Cardiac fibroblast (primary cell): ENCODE results near the gene EIF4EBP3.

ENCODE experiments used
- DNase-seq, 2 donors: peaks; one replicate each; pipeline versions ENCODE4 v3.0.0 to v3.0.0-alpha.2; 2010; ENCODE audit warnings: low read depth in 2 of 2
- H3K4me3 ChIP-seq, 2 donors: replicated peaks in 1 of 2; 1 replicate in 1 of 2; 2 replicates in 1 of 2; pipeline ENCODE4 v1.5.1; 2011; ENCODE audit warnings: low read depth in 2 of 2, low read length in 2 of 2, mild to moderate bottlenecking in 2 of 2, moderate library complexity in 1 of 2
- TF ChIP-seq, protein P1 (sequence below): IDR thresholded peaks from one replicate; pipeline ENCODE4 v1.5.1; 2011; ENCODE audit warnings: low read depth, mild to moderate bottlenecking, low read length, inconsistent platforms

Gene EIF4EBP3

DNA sequence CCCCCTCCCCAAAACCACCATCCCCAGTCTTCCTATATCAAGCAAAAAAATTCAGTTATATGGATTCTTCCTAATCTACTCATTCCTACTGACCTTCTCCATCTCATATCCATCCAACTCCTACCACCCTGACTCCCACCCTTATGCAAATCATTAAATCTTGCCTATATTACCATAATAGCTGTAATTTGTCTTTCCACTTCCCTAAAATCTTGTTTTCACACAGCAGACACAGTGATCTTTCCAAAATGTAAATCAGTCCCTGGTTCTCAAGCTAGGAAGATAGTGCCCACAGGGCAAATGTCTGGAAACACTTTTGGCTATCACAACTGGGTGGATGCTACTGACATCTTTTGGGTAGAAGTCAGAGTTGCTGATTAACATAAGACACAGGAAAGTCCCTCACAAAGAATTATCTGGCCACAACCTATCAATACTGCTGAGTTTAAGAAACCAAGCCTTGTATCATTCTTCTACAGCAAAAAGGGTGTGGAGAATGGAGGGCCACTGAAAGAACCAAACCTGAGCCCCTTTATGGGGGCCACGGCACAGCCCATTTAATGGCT lies 8.4 kb downstream of the EIF4EBP3 start:
- TF ChIP-seq, protein P1, sequence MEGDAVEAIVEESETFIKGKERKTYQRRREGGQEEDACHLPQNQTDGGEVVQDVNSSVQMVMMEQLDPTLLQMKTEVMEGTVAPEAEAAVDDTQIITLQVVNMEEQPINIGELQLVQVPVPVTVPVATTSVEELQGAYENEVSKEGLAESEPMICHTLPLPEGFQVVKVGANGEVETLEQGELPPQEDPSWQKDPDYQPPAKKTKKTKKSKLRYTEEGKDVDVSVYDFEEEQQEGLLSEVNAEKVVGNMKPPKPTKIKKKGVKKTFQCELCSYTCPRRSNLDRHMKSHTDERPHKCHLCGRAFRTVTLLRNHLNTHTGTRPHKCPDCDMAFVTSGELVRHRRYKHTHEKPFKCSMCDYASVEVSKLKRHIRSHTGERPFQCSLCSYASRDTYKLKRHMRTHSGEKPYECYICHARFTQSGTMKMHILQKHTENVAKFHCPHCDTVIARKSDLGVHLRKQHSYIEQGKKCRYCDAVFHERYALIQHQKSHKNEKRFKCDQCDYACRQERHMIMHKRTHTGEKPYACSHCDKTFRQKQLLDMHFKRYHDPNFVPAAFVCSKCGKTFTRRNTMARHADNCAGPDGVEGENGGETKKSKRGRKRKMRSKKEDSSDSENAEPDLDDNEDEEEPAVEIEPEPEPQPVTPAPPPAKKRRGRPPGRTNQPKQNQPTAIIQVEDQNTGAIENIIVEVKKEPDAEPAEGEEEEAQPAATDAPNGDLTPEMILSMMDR = no peak
- peak overlapping the region; percentile 81 to 86 for H3K4me3 ChIP-seq
- DNase-seq = no peak

DNA sequence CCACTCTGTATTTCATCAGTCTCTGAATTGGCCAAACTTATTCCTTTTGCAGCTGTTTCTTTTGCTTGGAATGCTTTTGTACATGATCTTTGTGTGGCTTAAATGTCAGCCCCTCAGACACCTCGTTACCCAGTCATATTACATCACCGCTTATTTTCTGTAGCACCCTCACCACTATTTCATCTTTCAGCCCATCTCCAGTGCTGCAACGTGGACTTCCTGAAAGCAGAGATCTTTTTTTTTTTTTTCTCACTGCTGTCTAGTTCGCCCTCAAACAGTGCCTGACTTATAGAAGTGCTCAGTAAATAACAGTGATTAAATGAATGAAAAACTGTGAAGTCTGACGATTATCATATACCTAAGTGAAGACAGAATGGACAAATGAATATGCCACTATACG lies 9.0 kb downstream of the EIF4EBP3 start:
- peak overlapping the region; percentile 81 to 86 for H3K4me3 ChIP-seq
- DNase-seq = peak; percentile 51 to 55
- TF ChIP-seq, protein P1 = no peak

DNA sequence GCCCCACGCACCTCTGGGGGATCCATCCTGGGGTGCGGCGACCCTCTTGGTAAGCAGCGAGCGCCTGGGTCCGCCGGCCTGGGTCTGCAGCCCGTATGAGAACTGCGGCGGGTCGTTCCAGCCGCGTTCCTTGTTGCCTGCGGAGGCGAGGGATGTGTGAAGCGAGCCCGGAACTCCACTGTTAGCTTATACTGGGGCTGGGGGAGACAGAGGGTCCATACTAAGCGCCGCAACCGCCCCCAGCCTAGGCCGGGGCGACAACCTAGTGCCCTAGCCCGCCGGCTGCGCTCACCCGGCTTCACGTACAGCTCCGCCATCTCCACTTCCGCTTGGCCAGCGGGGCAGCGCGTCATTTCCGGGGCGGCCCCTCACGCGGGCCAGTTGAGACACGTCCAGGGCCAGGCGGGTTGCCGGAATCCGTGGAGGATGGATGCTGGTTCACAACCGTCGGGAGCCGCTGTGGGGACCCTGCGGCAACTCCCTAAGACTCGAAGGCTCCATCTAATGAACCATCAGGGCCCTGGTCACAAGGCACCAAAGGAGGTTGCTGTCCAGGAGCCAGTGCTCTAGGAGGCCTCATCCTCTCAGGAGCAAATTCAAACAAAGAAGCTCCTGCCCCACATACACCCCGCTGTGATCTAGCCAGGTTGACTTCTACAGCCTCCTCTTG lies 9.8 kb downstream of the EIF4EBP3 start, which contains the start of gene SRA1:
Gene SRA1, minus strand, starts transcription at position 338 of the 670 bp plus-strand sequence. Its CDS starts 21 bp downstream, at position 317.
- TF ChIP-seq, protein P1 = peak; percentile 9
- DNase-seq = peak; percentile 90 to 92

DNA sequence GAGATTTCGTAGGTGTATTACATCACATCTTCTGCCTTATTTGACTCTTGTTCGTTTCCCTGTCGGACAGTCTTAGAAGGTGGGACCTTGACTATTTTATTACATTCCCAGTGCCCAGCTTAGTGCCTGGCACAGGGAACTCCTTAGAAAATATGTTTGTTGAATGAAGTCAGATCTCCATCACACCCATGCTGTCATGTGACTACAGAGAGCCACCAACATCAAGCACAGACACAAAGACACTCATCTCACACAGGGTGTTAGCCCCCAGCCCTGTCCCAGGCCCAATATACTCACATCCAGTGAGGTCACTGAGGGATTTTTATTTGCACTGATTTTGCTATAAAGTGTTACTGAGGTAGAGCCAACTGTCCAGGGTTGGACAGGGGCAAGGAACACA lies 10.5 kb downstream of the EIF4EBP3 start:
- TF ChIP-seq, protein P1 = no peak
- H3K4me3 ChIP-seq = no peak overlapping the region
- DNase-seq = no peak

More for the DNA sequence above, 9.8 kb downstream of the EIF4EBP3 start, which contains the start of gene SRA1:
- H3K4me3 ChIP-seq = peak within 1 kb of the TSS; percentile 81 to 86

GRCh38 chr5:140558542-140558941 lies 11.1 kb downstream of the EIF4EBP3 start:
- no peak for DNase-seq
- TF ChIP-seq, protein P1 = no peak
- H3K4me3 ChIP-seq = no peak overlapping the region

DNA sequence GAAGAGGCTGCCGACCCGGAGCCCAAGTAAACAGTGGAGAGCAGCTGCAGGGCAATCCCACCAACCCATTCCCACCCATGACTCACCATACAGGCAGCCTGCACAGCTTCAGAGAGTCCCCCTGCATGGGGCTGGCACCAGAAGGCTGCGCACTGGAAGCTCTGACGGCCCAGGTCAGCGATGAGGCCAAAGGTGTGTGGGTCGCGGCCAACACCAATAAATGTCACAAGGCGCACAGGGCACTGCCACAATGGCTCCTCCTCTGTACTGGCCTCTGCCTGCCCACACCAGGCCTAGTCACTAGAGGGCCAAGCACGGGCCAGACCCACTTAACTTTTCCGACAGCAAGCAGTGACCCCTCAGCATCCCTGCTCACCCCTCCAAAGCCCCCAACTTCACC lies 12.8 kb downstream of the EIF4EBP3 start:
- DNase-seq = no peak
- TF ChIP-seq, protein P1 = no peak
- H3K4me3 ChIP-seq = no peak overlapping the region
